GM12878 (cell line): ENCODE measurements around the gene ADAM19. TPM values are rescaled to one million over a fixed set of nuclear protein-coding genes. Genes with fewer than 3 reads are reported as not detected.

ENCODE experiments used
- LARP7 ChIP-seq: fragments of 450-650 bp; IDR thresholded peaks from 2 replicates; pipeline ENCODE4 v1.6.1; 2017; ENCODE audit warnings: mild to moderate bottlenecking
- SREBF1 ChIP-seq: IDR thresholded peaks from 2 replicates; pipeline ENCODE4 v1.6.1; 2012; ENCODE audit warnings: mild to moderate bottlenecking, low read length
- polyA plus RNA-seq, 11 experiments: library from polyadenylated mRNA; depleted of rRNA in 4 of 11; unstranded in 6 of 11; stranded (reverse) in 5 of 11; fragments of >200 nt; fragmentation: Nextera tagmentation in 4 of 11; fragmentation: Illumina TruSeq in 1 of 11; extraction: Ambion mirVana in 4 of 11; extraction: Trizol in 1 of 11; gene quantifications; 1 replicate in 1 of 11; 2 replicates in 10 of 11; pipeline versions ENCODE4 v1.2.1 to v1.2.3, GENCODE V29; 2011 to 2016; ENCODE audit warnings: inconsistent platforms in 2 of 11, missing spikeins in 2 of 11, low read depth in 1 of 11
- total RNA-seq, 4 experiments: library from RNA; depleted of rRNA in 3 of 4; stranded (reverse); fragments of >200 nt in 3 of 4; fragmentation: Illumina TruSeq in 1 of 4; extraction: Trizol in 1 of 4; gene quantifications; 2 replicates each; pipeline versions ENCODE4 v1.2.1 to v1.2.3, GENCODE V29; 2013 to 2021
- TF ChIP-seq, protein P1 (sequence below): fragments of 450-650 bp; IDR thresholded peaks from 2 replicates; pipeline ENCODE4 v1.6.1; 2017; ENCODE audit warnings: mild to moderate bottlenecking, moderate library complexity
- TF ChIP-seq, protein P2 (sequence below): IDR thresholded peaks from 2 replicates; pipeline ENCODE4 v1.6.1; 2012; ENCODE audit warnings: low read length, inconsistent platforms
- TF ChIP-seq, protein P3 (sequence below): fragments of 450-650 bp; IDR thresholded peaks from 2 replicates; pipeline ENCODE4 v1.6.1; 2017; ENCODE audit warnings: low read depth, mild to moderate bottlenecking, moderate library complexity

The ADAM19 gene
- total and polyA plus RNA-seq, 10 of the 15 experiments (the other 5 are each of a cell fraction or from before 2014, with no cell fraction given): 16.0 to 92.8 (median 44.7) TPM

DNA sequence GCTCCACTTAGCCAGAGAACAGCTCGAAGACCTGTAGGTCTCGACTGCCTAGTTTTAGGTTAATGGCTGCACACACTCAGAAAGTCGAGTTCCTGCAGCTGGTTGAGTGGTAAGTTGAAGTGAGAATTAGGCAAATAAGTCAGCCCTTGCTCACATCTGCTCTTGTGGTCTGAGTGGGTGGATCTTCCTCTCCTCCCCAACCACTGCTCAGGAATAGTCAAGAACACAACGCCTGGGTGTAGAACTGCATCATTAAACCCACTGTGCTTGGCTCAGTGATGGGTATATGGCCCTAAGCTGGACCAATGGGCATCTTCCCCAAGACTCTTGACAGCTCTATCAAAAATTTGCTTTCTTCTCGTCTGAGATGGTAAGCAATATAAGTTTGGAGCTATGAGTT, 20.9 kb upstream of the ADAM19 start (continued):
- TF ChIP-seq, protein P1, sequence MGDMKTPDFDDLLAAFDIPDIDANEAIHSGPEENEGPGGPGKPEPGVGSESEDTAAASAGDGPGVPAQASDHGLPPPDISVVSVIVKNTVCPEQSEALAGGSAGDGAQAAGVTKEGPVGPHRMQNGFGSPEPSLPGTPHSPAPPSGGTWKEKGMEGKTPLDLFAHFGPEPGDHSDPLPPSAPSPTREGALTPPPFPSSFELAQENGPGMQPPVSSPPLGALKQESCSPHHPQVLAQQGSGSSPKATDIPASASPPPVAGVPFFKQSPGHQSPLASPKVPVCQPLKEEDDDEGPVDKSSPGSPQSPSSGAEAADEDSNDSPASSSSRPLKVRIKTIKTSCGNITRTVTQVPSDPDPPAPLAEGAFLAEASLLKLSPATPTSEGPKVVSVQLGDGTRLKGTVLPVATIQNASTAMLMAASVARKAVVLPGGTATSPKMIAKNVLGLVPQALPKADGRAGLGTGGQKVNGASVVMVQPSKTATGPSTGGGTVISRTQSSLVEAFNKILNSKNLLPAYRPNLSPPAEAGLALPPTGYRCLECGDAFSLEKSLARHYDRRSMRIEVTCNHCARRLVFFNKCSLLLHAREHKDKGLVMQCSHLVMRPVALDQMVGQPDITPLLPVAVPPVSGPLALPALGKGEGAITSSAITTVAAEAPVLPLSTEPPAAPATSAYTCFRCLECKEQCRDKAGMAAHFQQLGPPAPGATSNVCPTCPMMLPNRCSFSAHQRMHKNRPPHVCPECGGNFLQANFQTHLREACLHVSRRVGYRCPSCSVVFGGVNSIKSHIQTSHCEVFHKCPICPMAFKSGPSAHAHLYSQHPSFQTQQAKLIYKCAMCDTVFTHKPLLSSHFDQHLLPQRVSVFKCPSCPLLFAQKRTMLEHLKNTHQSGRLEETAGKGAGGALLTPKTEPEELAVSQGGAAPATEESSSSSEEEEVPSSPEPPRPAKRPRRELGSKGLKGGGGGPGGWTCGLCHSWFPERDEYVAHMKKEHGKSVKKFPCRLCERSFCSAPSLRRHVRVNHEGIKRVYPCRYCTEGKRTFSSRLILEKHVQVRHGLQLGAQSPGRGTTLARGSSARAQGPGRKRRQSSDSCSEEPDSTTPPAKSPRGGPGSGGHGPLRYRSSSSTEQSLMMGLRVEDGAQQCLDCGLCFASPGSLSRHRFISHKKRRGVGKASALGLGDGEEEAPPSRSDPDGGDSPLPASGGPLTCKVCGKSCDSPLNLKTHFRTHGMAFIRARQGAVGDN: peak; percentile 84
- TF ChIP-seq LARP7: no peak
- TF ChIP-seq SREBF1: no peak
- TF ChIP-seq, protein P2, sequence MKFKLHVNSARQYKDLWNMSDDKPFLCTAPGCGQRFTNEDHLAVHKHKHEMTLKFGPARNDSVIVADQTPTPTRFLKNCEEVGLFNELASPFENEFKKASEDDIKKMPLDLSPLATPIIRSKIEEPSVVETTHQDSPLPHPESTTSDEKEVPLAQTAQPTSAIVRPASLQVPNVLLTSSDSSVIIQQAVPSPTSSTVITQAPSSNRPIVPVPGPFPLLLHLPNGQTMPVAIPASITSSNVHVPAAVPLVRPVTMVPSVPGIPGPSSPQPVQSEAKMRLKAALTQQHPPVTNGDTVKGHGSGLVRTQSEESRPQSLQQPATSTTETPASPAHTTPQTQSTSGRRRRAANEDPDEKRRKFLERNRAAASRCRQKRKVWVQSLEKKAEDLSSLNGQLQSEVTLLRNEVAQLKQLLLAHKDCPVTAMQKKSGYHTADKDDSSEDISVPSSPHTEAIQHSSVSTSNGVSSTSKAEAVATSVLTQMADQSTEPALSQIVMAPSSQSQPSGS: peak; percentile 89
- TF ChIP-seq, protein P3, sequence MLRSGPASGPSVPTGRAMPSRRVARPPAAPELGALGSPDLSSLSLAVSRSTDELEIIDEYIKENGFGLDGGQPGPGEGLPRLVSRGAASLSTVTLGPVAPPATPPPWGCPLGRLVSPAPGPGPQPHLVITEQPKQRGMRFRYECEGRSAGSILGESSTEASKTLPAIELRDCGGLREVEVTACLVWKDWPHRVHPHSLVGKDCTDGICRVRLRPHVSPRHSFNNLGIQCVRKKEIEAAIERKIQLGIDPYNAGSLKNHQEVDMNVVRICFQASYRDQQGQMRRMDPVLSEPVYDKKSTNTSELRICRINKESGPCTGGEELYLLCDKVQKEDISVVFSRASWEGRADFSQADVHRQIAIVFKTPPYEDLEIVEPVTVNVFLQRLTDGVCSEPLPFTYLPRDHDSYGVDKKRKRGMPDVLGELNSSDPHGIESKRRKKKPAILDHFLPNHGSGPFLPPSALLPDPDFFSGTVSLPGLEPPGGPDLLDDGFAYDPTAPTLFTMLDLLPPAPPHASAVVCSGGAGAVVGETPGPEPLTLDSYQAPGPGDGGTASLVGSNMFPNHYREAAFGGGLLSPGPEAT: peak; percentile 75
